ENCODE data around the gene ZNF697.
"Not testable (repeated sequence)": the region's sequence is repeated elsewhere in the genome, so short reads cannot be mapped to it uniquely, and the experiment has no call there.

ZNF697 gene

DNA sequence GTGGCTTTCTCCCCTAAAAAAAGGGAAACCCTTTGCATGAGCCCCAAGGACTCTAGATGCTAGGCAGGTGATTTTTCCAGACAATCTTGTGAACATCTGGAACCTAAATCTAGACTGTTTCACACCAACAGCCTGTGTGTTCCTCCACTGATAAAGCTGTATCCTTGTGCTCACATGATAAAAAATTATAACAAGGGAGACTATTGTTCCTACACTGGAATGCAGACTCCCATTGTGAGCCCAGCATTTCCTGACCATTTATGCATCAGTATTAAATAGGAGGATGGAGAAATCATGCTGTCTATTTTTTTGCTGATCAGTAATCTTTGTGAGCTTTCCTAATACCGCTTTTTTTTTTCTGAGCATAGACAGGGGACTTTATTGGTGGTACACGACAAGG is 52.5 kb downstream of the ZNF697 start:
- no peaks in the 10 kb centered on the region for H3K9me3 ChIP-seq (ENCODE audit: control insufficient read depth, low read length)
- no peak overlapping the region for H3K9ac ChIP-seq (ENCODE audit: low read length)
- H3K4me3 ChIP-seq (ENCODE audit: low read length): no peak overlapping the region
- H3K27me3 ChIP-seq (replicated peaks; ENCODE audit: control insufficient read depth, insufficient read depth, low read length): no peaks in the 10 kb centered on the region
- peaks cover 1% of the 10 kb centered on the region for H3K4me1 ChIP-seq (ENCODE audit: control insufficient read depth, insufficient read depth, low read length)
- H3K36me3 ChIP-seq (ENCODE audit: control insufficient read depth, insufficient read depth, low read length, severe bottlenecking): no peaks in the 10 kb centered on the region
- no peak for DNase-seq (ENCODE audit: low read depth)

GRCh38 chr1:119595168-119595567 is 52.9 kb downstream of the ZNF697 start:
- Histone ChIP-seq H3K4me3 (ENCODE audit: low read length) (no peak overlapping the region), H3K9ac (ENCODE audit: low read length) (no peak overlapping the region), H3K36me3 (ENCODE audit: control insufficient read depth, insufficient read depth, low read length, severe bottlenecking) (no peaks in the 10 kb centered on the region), H3K4me1 (ENCODE audit: control insufficient read depth, insufficient read depth, low read length) (peaks cover 5% of the 10 kb centered on the region), H3K9me3 (ENCODE audit: control insufficient read depth, low read length) (no peaks in the 10 kb centered on the region), H3K27me3 (replicated peaks; ENCODE audit: control insufficient read depth, insufficient read depth, low read length) (no peaks in the 10 kb centered on the region)
- DNase-seq (ENCODE audit: low read depth): no peak

GRCh38 chr1:119594376-119594775 is 53.7 kb downstream of the ZNF697 start:
- Histone ChIP-seq H3K4me1 (ENCODE audit: control insufficient read depth, insufficient read depth, low read length) (peaks cover 5% of the 10 kb centered on the region), H3K4me3 (ENCODE audit: low read length) (no peak overlapping the region), H3K9me3 (ENCODE audit: control insufficient read depth, low read length) (no peaks in the 10 kb centered on the region), H3K36me3 (ENCODE audit: control insufficient read depth, insufficient read depth, low read length, severe bottlenecking) (no peaks in the 10 kb centered on the region), H3K27me3 (replicated peaks; ENCODE audit: control insufficient read depth, insufficient read depth, low read length) (no peaks in the 10 kb centered on the region), H3K9ac (ENCODE audit: low read length) (no peak overlapping the region)
- no peak for DNase-seq (ENCODE audit: low read depth)

DNA sequence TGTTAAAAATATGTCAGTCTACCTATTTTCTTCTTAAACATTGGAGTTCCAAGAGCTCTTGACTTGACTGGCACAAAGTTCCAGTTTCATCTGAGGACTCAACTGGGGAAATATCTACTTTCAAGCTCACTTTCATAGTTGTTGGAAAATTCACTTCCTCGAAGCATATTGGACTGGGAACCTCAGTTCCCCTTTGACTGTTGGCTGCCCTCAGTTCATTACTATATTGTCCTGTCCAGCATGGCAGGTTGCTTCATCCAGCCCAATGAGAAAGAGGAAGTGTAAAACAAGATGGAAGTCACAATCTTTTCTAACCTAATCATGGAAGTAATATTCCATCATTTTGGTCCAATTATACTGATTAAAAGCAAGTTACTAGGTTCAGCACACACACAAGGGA is 54.3 kb downstream of the ZNF697 start:
- Histone ChIP-seq H3K4me3 (ENCODE audit: low read length) (no peak overlapping the region), H3K36me3 (ENCODE audit: control insufficient read depth, insufficient read depth, low read length, severe bottlenecking) (no peaks in the 10 kb centered on the region), H3K27me3 (replicated peaks; ENCODE audit: control insufficient read depth, insufficient read depth, low read length) (no peaks in the 10 kb centered on the region)

GRCh38 chr1:119590393-119590792 is 57.7 kb downstream of the ZNF697 start:
- DNase-seq (ENCODE audit: low read depth): no peak
- Histone ChIP-seq H3K4me1 (ENCODE audit: control insufficient read depth, insufficient read depth, low read length) (peaks cover 5% of the 10 kb centered on the region), H3K9ac (ENCODE audit: low read length) (no peak overlapping the region), H3K36me3 (ENCODE audit: control insufficient read depth, insufficient read depth, low read length, severe bottlenecking) (no peaks in the 10 kb centered on the region), H3K27me3 (replicated peaks; ENCODE audit: control insufficient read depth, insufficient read depth, low read length) (peaks cover 5% of the 10 kb centered on the region), H3K9me3 (ENCODE audit: control insufficient read depth, low read length) (no peaks in the 10 kb centered on the region), H3K4me3 (ENCODE audit: low read length) (no peak overlapping the region)

More for the DNA sequence above, 54.3 kb downstream of the ZNF697 start:
- no peak for DNase-seq (ENCODE audit: low read depth)
- no peaks in the 10 kb centered on the region for H3K9me3 ChIP-seq (ENCODE audit: control insufficient read depth, low read length)
- no peak overlapping the region for H3K9ac ChIP-seq (ENCODE audit: low read length)
- H3K4me1 ChIP-seq (ENCODE audit: control insufficient read depth, insufficient read depth, low read length): peaks cover 5% of the 10 kb centered on the region

GRCh38 chr1:119588621-119589020 is 59.4 kb downstream of the ZNF697 start:
- Histone ChIP-seq H3K9ac (ENCODE audit: low read length) (no peak overlapping the region), H3K36me3 (ENCODE audit: control insufficient read depth, insufficient read depth, low read length, severe bottlenecking) (no peaks in the 10 kb centered on the region), H3K4me3 (ENCODE audit: low read length) (no peak overlapping the region), H3K9me3 (ENCODE audit: control insufficient read depth, low read length) (no peaks in the 10 kb centered on the region), H3K4me1 (ENCODE audit: control insufficient read depth, insufficient read depth, low read length) (peaks cover 5% of the 10 kb centered on the region), H3K27me3 (replicated peaks; ENCODE audit: control insufficient read depth, insufficient read depth, low read length) (peaks cover 8% of the 10 kb centered on the region)
- no peak for DNase-seq (ENCODE audit: low read depth)

DNA sequence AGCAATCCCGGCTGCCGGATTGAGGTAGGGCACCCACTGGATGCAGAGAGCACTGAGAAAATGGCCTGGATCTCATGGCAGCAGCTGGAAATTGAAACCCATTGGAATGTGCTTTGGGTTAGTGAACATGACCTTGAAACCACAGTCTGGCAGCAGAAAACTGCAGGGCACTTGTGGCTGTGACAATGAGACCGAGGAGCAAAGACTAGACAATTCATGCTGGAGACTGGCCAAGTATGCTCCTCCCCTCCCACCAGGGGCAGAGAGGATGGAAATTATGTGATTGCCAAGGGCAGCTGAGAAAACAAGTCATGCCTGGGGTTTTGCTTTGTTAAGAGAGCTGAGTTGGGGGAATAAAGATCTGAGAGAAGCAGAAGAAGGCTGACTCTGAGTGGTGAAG is 60.7 kb downstream of the ZNF697 start:
- peaks cover 8% of the 10 kb centered on the region for H3K27me3 ChIP-seq (replicated peaks; ENCODE audit: control insufficient read depth, insufficient read depth, low read length)
- DNase-seq (ENCODE audit: low read depth): peak; percentile 66
- peaks cover 5% of the 10 kb centered on the region for H3K4me1 ChIP-seq (ENCODE audit: control insufficient read depth, insufficient read depth, low read length)

GRCh38 chr1:119585801-119586200 is 62.3 kb downstream of the ZNF697 start:
- not testable (repeated sequence) for DNase-seq (ENCODE audit: low read depth); H3K9ac ChIP-seq (ENCODE audit: low read length); H3K4me3 ChIP-seq (ENCODE audit: low read length); H3K4me1 ChIP-seq (ENCODE audit: control insufficient read depth, insufficient read depth, low read length); H3K36me3 ChIP-seq (ENCODE audit: control insufficient read depth, insufficient read depth, low read length, severe bottlenecking); H3K27me3 ChIP-seq (replicated peaks; ENCODE audit: control insufficient read depth, insufficient read depth, low read length); H3K9me3 ChIP-seq (ENCODE audit: control insufficient read depth, low read length)

More for the DNA sequence above, 60.7 kb downstream of the ZNF697 start:
- Histone ChIP-seq H3K4me3 (ENCODE audit: low read length) (no peak overlapping the region), H3K36me3 (ENCODE audit: control insufficient read depth, insufficient read depth, low read length, severe bottlenecking) (no peaks in the 10 kb centered on the region), H3K9ac (ENCODE audit: low read length) (no peak overlapping the region), H3K9me3 (ENCODE audit: control insufficient read depth, low read length) (no peaks in the 10 kb centered on the region)

DNA sequence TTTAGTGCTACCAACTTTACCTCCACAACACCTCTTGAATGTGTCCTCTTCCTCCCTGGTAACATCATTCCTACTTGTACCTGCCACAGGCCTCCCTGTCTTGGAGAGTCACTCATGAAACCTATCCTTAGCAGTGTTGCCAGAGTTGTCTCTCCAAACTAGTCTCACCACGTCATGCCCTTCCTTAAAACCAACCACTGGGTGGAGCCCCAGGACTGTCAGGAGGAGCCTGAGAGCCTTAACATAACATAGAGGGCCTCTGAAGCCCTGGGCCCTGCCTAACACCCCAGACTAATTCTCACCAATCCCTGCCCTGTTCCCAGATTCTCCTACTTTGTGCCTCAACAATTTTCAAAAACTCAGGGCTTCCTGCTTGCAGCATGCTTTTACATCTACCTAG is 65.3 kb downstream of the ZNF697 start:
- H3K27me3 ChIP-seq (replicated peaks; ENCODE audit: control insufficient read depth, insufficient read depth, low read length): peaks cover 8% of the 10 kb centered on the region
- no peaks in the 10 kb centered on the region for H3K4me1 ChIP-seq (ENCODE audit: control insufficient read depth, insufficient read depth, low read length)
- no peak overlapping the region for H3K4me3 ChIP-seq (ENCODE audit: low read length)
- H3K9ac ChIP-seq (ENCODE audit: low read length): no peak overlapping the region
- H3K36me3 ChIP-seq (ENCODE audit: control insufficient read depth, insufficient read depth, low read length, severe bottlenecking): no peaks in the 10 kb centered on the region
- DNase-seq (ENCODE audit: low read depth): peak; percentile 70
- no peaks in the 10 kb centered on the region for H3K9me3 ChIP-seq (ENCODE audit: control insufficient read depth, low read length)

DNA sequence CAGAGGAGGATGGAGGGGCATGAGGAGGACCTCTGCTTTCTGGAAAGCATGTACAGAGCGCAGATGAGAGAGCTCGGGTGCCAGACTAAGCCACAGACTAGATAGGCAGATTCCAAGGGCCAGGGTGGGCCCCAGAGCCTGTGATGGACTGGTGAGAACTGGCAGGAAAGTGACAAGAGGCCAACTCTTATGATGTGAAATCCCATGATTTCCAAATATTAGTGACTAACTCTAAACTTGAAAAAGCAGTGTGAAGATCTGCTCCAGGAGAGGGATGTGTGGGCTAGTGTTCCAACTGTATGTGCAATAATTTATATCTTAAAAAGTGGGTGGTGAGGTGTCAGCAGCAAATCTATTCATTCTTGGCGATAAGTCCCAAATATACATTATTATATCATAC is 67.0 kb downstream of the ZNF697 start:
- not testable (repeated sequence) for H3K9ac ChIP-seq (ENCODE audit: low read length)

DNA sequence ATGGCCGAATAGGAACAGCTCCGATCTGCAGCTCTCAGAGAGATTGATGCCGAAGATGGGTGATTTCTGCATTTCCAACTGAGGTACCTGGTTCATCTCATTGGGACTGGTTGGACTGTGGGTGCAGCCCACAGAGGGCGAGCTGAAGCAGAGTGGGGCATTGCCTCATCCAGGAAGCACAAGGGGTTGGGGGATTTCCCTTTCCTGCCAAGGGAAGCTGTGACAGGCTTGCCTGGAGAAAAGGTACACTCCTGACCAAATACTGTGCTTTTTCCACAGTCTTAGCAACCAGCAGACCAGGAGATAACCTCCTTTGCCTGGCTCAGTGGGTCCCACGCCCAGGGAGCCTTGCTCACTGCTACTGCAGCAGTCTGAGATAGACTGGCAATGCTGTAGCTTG is 74.2 kb downstream of the ZNF697 start:
- Histone ChIP-seq H3K27me3 (replicated peaks; ENCODE audit: control insufficient read depth, insufficient read depth, low read length) (peaks cover 20% of the 10 kb centered on the region), H3K9me3 (ENCODE audit: control insufficient read depth, low read length) (peaks cover 3% of the 10 kb centered on the region), H3K4me3 (ENCODE audit: low read length) (no peak overlapping the region), H3K4me1 (ENCODE audit: control insufficient read depth, insufficient read depth, low read length) (no peaks in the 10 kb centered on the region), H3K9ac (ENCODE audit: low read length) (no peak overlapping the region), H3K36me3 (ENCODE audit: control insufficient read depth, insufficient read depth, low read length, severe bottlenecking) (no peaks in the 10 kb centered on the region)
- no peak for DNase-seq (ENCODE audit: low read depth)

More for the DNA sequence above, 67.0 kb downstream of the ZNF697 start:
- not testable (repeated sequence) for H3K4me3 ChIP-seq (ENCODE audit: low read length); DNase-seq (ENCODE audit: low read depth); H3K27me3 ChIP-seq (replicated peaks; ENCODE audit: control insufficient read depth, insufficient read depth, low read length); H3K4me1 ChIP-seq (ENCODE audit: control insufficient read depth, insufficient read depth, low read length); H3K36me3 ChIP-seq (ENCODE audit: control insufficient read depth, insufficient read depth, low read length, severe bottlenecking); H3K9me3 ChIP-seq (ENCODE audit: control insufficient read depth, low read length)

DNA sequence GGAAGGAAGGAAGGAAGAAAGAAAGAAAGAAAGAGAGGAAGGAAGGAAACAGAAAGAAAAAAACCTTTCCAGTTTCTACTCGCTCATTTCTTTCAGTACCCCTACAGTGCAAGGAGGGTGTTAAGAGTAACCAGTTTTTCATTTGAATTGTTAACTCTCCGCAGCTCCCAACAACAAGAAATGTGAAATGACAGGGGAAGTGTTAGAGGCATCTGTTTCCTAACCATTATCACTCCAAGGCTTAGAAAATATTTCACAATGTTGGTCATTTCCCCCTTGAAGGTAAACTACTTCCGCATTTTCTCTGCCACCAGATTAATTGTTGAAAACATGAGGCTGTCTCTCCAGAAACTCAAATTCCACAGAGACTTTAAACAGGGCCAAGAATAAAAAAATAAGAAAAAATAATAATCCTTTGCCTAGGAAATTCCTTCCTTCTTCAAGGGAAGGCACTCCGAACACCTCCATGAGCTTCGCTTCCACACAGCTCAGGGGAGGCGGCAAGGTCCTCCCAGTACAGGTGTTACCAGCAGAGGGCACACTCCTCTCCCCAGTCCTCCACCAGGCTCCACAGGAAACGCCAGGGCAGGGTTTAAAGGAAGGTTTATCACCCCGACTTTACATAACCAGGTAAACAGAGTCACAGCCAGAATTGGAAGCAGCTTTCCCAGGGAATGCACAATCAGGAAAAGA is 78.0 kb downstream of the ZNF697 start:
- H3K4me1 ChIP-seq (ENCODE audit: control insufficient read depth, insufficient read depth, low read length); H3K9ac ChIP-seq (ENCODE audit: low read length); DNase-seq (ENCODE audit: low read depth); H3K9me3 ChIP-seq (ENCODE audit: control insufficient read depth, low read length); H3K4me3 ChIP-seq (ENCODE audit: low read length); H3K36me3 ChIP-seq (ENCODE audit: control insufficient read depth, insufficient read depth, low read length, severe bottlenecking): not testable (repeated sequence)
- H3K27me3 ChIP-seq (replicated peaks; ENCODE audit: control insufficient read depth, insufficient read depth, low read length): peaks cover 27% of the 10 kb centered on the region

All from adipocyte (in vitro differentiated cells).